Ectodermal cell (in vitro differentiated cells): Measurements from ENCODE around the gene RGR.

Experiments used
- H3K27ac ChIP-seq: 2 replicates; pipeline ENCODE4 v1.7.0; 2013; ENCODE audit warnings: mild to moderate bottlenecking, low read depth, low read length; ENCODE audit not compliant: insufficient read depth, poor library complexity, severe bottlenecking
- H3K27me3 ChIP-seq: 2 replicates; pipeline ENCODE4 v1.7.0; 2013; ENCODE audit warnings: mild to moderate bottlenecking, low read length; ENCODE audit not compliant: insufficient read depth, control insufficient read depth, poor library complexity, severe bottlenecking
- H3K36me3 ChIP-seq: one replicate; pipeline ENCODE4 v1.7.0; 2013; ENCODE audit warnings: low read length; ENCODE audit not compliant: control insufficient read depth, insufficient read depth
- H3K4me1 ChIP-seq: one replicate; pipeline ENCODE4 v1.7.0; 2013; ENCODE audit warnings: low read length; ENCODE audit not compliant: control insufficient read depth, insufficient read depth
- H3K4me3 ChIP-seq: 2 replicates; pipeline ENCODE4 v1.7.0; 2013; ENCODE audit warnings: low read depth, low read length, control low read depth; ENCODE audit not compliant: insufficient read depth
- H3K9me3 ChIP-seq: 2 replicates; pipeline ENCODE4 v1.7.0; 2013; ENCODE audit warnings: mild to moderate bottlenecking, low read length, moderate library complexity; ENCODE audit not compliant: control insufficient read depth
- WGBS, 2 experiments: methylation state at CpG; one replicate each; pipeline ENCODE4 v1.1.7; 2013; ENCODE audit warnings: missing lambda C conversion rate in 2 of 2; 5-methylcytosine and 5-hydroxymethylcytosine counted together

Gene RGR

GRCh38 chr10:84217746-84218145 lies 27.1 kb upstream of the RGR start:
- no peak overlapping the region for H3K4me3 ChIP-seq
- H3K9me3 ChIP-seq = no peaks in the 10 kb centered on the region
- no peaks in the 10 kb centered on the region for H3K27me3 ChIP-seq
- H3K27ac ChIP-seq = no peak overlapping the region
- H3K36me3 ChIP-seq = no peaks in the 10 kb centered on the region
- 89 to 93% methylated on average over 4 of the region's 4 CpGs for WGBS, 2 experiments
- H3K4me1 ChIP-seq = no peaks in the 10 kb centered on the region

GRCh38 chr10:84221916-84222315 lies 22.9 kb upstream of the RGR start:
- Histone ChIP-seq H3K4me1 (no peaks in the 10 kb centered on the region), H3K9me3 (no peaks in the 10 kb centered on the region), H3K27ac (no peak overlapping the region), H3K36me3 (no peaks in the 10 kb centered on the region), H3K4me3 (no peak overlapping the region), H3K27me3 (no peaks in the 10 kb centered on the region)
- 83% methylated on average over 8 of the region's 8 CpGs for WGBS, 2 experiments

- Histone ChIP-seq H3K9me3 (no peaks in the 10 kb centered on the region), H3K36me3 (no peaks in the 10 kb centered on the region), H3K4me3 (no peak overlapping the region), H3K27ac (no peak overlapping the region), H3K4me1 (no peaks in the 10 kb centered on the region), H3K27me3 (no peaks in the 10 kb centered on the region)
- 50 to 52% methylated on average over 6 of the region's 6 CpGs for WGBS, 2 experiments
Measured at GRCh38 chr10:84224411-84225028, 20.3 kb upstream of the RGR start.

DNA sequence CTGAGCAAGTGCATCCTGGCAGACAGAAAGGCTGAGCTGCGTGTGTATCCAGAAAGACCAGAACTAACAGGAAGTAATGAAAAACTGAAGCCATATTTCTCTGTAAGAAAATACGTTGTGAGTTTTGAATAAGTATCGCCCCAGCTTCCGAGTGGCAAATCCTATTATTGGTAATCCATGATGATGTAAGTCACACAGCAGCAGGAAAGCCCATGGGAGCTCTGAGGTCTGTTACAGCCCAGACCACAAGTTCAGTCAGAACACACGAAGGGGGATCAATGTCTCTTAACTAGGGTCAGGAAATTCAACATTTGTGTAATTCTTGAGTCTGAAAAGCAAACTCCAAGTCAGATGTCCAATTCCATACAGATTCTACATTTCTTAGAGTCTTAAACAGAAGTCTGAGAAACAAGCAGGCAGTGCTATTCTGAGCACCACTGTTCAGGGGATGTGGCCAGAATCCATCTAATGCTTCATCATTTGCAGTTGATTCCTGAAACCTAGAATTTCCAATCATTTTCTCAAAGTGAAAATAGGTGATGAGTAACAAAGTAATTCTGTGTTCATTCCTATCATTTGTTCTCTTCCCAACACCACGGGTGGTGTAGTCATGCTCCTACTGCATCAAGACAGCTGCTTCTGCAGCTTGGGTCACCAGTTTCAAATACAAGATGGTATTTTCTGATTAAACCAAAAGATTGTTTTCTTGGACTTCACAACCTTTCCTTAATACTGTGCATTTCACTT lies 19.3 kb upstream of the RGR start, which contains the start of gene LRIT2:
Gene LRIT2, minus strand, starts transcription at position 118 of the 747 bp plus-strand sequence. Its CDS starts 24 bp downstream, at position 94.
- Histone ChIP-seq H3K4me3 (no peak within 1 kb of the TSS), H3K4me1 (no peaks in the 10 kb centered on the region), H3K27me3 (no peaks in the 10 kb centered on the region), H3K27ac (no peak within 1 kb of the TSS), H3K9me3 (no peaks in the 10 kb centered on the region), H3K36me3 (no peaks in the 10 kb centered on the region)
- WGBS, 2 experiments = 72 to 78% methylated on average over 6 of the region's 6 CpGs

- WGBS, 2 experiments = 79 to 85% methylated on average over 3 of the region's 3 CpGs
- Histone ChIP-seq H3K4me1 (no peaks in the 10 kb centered on the region), H3K9me3 (no peaks in the 10 kb centered on the region), H3K27me3 (no peaks in the 10 kb centered on the region), H3K4me3 (no peak overlapping the region), H3K27ac (no peak overlapping the region), H3K36me3 (no peaks in the 10 kb centered on the region)
Measured at GRCh38 chr10:84226616-84227015, 18.2 kb upstream of the RGR start.

DNA sequence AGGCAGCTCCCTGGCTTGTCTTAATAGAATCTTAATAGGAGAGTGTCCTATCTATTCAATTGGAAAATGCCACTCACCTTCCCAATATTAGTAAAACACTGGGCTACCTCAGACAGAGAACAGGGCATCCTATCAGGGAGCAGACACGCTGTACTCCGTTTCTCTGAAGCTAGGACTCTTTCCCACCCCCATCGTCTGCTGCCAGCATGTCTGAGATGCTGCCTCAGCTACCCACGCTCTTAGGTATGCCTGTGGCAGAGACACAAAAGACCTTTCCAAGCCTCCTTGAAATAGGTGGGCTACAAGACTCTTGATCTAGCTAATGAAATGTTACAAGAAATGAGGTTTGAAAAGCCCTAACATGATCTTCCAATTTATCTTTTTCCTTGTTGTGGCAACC lies 17.0 kb upstream of the RGR start:
- Histone ChIP-seq H3K4me1 (no peaks in the 10 kb centered on the region), H3K4me3 (no peak overlapping the region), H3K27me3 (no peaks in the 10 kb centered on the region), H3K9me3 (no peaks in the 10 kb centered on the region), H3K27ac (no peak overlapping the region), H3K36me3 (no peaks in the 10 kb centered on the region)
- 73 to 79% methylated on average over 4 of the region's 4 CpGs for WGBS, 2 experiments

GRCh38 chr10:84230359-84230758 lies 14.5 kb upstream of the RGR start:
- no peaks in the 10 kb centered on the region for H3K36me3 ChIP-seq

GRCh38 chr10:84232376-84232775 lies 12.5 kb upstream of the RGR start:
- 91 to 93% methylated on average over 10 of the region's 10 CpGs for WGBS, 2 experiments
- Histone ChIP-seq H3K27me3 (no peaks in the 10 kb centered on the region), H3K36me3 (no peaks in the 10 kb centered on the region), H3K4me3 (no peak overlapping the region), H3K27ac (no peak overlapping the region), H3K9me3 (no peaks in the 10 kb centered on the region), H3K4me1 (no peaks in the 10 kb centered on the region)

More at GRCh38 chr10:84230359-84230758, 14.5 kb upstream of the RGR start:
- WGBS, 2 experiments = 87 to 93% methylated on average over 1 of the region's 1 CpG
- H3K4me1 ChIP-seq = no peaks in the 10 kb centered on the region
- no peak overlapping the region for H3K27ac ChIP-seq
- no peak overlapping the region for H3K4me3 ChIP-seq
- H3K9me3 ChIP-seq = no peaks in the 10 kb centered on the region
- no peaks in the 10 kb centered on the region for H3K27me3 ChIP-seq

GRCh38 chr10:84233940-84234339 lies 10.9 kb upstream of the RGR start:
- H3K36me3 ChIP-seq = no peaks in the 10 kb centered on the region
- H3K4me3 ChIP-seq = no peak overlapping the region
- H3K9me3 ChIP-seq = no peaks in the 10 kb centered on the region
- H3K4me1 ChIP-seq = no peaks in the 10 kb centered on the region
- no peak overlapping the region for H3K27ac ChIP-seq
- WGBS, 2 experiments = 92 to 96% methylated on average over 4 of the region's 4 CpGs
- H3K27me3 ChIP-seq = no peaks in the 10 kb centered on the region

DNA sequence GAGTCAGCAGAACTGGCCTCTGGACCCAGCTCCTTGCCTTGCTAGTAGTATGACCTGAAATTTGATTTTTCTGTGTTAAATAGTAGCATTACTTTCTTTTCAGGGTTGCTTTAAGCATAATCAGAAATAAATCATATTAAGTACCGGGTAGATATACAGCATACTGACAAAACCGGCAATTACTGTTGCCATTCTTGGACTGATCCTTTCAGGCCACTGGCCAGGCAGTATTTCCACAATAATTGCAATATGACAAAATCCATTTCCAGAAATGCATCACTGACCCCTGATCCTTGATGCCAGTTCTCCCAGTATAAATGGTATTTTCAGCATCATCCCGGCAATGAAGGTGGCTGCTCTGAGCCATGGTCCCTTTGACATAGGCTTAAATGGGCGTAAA lies 10.4 kb upstream of the RGR start:
- Histone ChIP-seq H3K27me3 (no peaks in the 10 kb centered on the region), H3K4me3 (no peak overlapping the region), H3K36me3 (no peaks in the 10 kb centered on the region), H3K9me3 (no peaks in the 10 kb centered on the region), H3K4me1 (no peaks in the 10 kb centered on the region), H3K27ac (no peak overlapping the region)
- WGBS, 2 experiments = 93 to 94% methylated on average over 4 of the region's 4 CpGs
